HG03139 (cell line): Measurements from ENCODE around the gene GOLGA2.

ENCODE experiments used
- ATAC-seq: cut with Tn5 transposase; IDR thresholded peaks from one replicate; pipeline ENCODE4 v1.9.1; 2021; ENCODE audit not compliant: unreplicated experiment

The GOLGA2 gene

GRCh38 chr9:128275198-128276007, at the start of gene GOLGA2:
Gene GOLGA2, minus strand, starts transcription at chr9:128276007. Its CDS starts 31 bp downstream, at chr9:128275976.
- ATAC-seq = peak; percentile 42

- ATAC-seq = no peak
Observed at GRCh38 chr9:128324401-128324800, 48.6 kb upstream of the GOLGA2 start.

DNA sequence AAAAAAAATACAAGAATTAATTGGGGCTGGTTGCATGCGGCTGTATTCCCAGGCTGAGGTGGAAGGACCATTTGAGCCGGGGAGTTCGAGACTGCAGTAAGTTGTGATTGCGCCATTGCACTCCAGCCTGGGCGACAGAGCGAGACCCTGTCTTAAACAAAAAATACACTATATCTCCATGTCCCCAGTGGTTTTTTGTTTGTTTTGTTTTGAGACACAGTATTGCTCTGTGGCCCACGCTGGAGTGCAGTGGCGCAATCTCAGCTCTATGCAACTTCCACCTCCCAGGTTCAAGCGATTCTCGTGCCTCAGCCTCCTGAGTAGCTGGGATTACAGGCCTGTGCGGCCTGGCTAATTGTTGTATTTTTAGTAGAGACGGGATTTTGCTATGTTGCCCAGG, 48.0 kb upstream of the GOLGA2 start:
- ATAC-seq = no peak

- no peak for ATAC-seq
Observed at GRCh38 chr9:128323212-128323730, 47.5 kb upstream of the GOLGA2 start.

DNA sequence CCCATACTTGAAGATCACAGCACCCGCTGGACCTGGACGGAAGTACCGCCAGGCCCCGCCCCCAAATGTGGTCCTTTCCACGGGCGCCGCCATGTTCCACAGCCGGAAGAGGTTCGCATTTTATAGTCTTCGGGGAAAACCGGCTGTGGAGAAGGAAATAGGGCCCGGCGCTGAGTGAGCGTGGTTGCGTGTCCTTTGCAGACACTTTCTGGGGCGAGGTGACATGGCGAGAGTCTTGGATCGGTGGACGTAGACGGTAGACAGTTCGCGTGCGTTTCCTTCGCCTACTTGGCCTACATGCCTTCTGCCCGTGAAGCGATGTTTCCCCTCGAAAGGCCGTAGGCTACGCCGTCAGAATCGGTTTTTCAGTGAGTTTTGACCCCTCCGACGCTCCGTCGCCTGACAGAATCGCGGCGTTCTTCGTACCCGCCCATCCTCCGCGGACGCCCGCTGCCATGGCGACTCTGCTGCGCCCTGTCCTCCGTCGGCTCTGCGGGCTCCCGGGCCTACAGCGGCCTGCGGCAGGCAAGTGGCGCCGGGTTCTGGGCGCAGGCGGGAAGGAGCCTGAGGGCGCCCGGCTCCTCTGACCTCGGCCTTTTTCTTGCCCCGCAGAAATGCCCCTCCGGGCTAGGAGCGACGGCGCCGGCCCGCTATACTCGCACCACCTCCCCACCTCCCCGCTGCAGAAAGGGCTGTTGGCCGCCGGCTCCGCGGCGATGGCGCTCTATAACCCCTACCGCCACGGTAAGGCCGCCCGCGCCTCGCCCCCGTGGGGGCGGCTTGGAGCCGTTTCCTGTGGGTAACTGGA, 46.8 kb upstream of the GOLGA2 start, which contains the start of the genes COQ4 and TRUB2:
TSS of gene COQ4 (plus strand) at position 436 of the 808 bp plus-strand sequence. CDS start at position 456, 20 bp downstream.
TSS of gene TRUB2 (minus strand) at position 44 of the 808 bp plus-strand sequence. CDS start at position 5, 39 bp downstream.
- peak; percentile 67 for ATAC-seq

GRCh38 chr9:128321879-128322403, 46.1 kb upstream of the GOLGA2 start:
- peak; percentile 12 for ATAC-seq

DNA sequence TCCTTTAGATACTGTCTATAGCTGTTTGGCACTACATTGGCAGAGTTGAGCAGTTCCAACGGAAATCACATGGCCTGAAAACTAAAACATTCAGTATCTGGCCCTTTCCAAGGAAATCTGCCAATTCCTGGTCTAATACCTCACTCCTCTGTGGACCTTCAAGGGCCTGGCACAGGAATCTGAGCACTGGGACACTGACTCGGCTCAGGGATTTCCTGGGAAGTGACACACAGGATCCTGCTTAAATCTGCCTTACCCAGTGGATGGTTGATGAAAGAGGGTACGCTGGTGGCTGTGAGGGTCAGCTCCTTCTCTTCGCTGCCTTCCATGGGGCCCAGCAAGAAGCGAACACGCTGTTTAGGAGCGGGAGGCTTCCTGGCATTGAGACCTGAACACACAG, 45.5 kb upstream of the GOLGA2 start:
- ATAC-seq = no peak

DNA sequence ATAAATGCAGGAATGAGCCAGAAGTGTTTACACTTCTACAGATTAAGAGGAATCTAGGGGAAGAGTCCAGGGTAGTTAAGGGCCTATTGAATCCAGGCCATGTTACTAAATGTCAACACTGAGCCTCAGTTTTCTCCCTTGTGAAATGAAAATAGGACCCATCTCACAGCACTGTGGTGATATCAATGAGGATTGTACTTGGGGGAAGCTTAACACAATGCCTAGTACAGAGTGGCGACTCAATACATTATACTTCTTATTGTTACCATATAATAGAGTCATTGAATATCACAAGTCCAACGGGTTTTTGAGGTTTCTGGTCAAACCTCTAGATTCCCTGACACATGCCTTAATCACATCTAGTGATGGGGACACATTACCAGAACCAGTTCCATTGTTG, 41.8 kb upstream of the GOLGA2 start:
- no peak for ATAC-seq

DNA sequence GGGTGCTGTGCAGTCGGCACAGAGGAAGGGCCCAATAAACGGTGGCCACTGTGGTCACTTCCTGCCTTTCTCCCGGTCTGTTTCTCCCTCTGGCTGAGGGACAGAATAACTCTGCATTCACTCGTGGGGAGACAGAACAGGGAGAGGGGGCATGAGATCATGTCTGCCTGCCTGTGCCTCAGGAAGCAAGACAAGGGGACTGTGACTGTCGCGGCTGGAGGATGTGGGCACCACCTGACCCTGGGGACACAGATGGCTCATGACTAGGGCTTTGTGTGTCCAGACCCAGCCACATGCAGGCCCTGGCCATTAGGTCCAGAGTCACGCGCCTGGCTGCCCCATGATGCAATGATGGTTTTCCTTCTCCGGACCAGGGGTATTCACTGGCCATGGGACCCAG, 40.6 kb upstream of the GOLGA2 start:
- ATAC-seq = no peak

- no peak for ATAC-seq
Observed at GRCh38 chr9:128314697-128315096, 38.9 kb upstream of the GOLGA2 start.

DNA sequence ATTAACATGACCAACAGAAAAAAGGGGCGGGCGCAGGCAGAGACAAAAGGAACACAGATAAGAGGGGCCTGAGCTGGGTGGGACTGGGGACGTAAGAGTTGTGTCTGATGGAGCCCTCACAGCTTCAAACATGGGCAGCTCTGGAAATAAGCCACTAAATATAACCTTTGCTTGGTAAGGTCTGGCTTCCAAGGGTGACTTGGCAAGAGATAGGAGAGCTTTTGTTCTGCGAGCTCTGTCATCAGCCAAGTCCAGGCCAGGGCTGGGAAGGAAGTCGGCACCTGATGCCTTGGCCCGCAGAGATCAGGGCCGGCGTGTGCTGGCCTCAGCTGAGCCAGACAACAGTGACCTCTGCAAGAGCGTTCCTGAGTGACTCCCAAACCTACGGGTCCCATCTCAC, 34.7 kb upstream of the GOLGA2 start:
- ATAC-seq = no peak

DNA sequence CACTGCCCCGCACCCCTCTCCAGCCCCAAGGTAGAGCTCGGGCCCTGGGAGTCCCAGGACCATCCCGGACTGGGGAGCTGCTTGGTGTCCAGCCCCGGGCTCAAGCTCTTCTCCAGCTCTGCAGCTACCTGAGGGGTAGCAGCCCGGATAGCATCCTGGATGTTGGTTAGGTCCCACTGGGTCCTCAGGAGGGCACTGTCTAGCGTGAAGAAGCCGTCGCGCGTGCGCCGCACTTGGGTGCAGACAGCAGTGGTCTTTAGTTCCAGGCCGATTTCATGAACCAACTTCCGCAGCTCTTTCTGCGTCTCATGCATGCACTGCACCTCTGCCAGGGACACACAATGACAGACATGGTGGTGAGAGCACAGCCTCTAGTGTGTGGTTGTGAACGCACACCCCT, 33.7 kb upstream of the GOLGA2 start:
- ATAC-seq = no peak

- ATAC-seq = no peak
Observed at GRCh38 chr9:128304971-128305288, 29.1 kb upstream of the GOLGA2 start.

DNA sequence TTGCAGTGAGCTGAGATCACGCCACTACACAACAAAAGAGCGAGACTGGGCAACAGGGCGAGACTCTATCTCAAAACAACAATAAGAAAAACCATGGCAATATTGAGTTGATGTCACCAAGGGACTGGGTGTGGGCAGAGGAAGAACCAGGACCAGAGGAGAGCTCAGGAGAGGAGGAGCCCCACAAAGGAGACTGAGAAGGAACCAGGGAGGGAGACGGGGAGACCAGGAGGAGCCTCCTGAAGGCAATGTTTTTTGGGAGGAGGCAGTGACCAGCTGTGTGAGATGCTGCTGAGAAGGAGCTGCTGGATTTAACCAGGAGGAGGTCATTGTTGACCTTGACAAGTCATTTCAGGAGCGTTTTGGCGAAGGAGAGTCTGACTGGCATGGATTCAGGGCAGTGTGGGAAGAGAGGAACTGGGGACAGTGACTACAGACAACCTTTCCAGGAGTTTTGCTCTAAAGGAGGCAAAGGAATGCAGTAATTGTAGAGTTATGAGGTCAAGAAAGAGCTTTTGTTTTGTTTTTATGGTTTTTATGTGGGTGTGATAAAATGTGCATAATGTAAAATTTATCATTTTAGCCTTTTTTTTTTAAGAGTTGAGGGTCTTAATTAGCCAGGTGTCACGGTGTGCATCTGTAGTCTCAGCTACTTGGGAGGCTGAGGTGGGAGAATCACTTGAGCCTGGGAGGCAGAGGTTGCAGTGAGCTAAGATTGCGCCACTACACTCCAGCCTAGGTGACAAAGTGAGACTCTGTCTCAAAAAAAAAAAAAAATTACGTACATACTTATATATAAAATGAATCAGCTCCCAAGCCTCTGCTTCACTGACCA, 28.5 kb upstream of the GOLGA2 start:
- ATAC-seq = no peak

- no peak for ATAC-seq
Observed at GRCh38 chr9:128298535-128299482, 23.0 kb upstream of the GOLGA2 start.

DNA sequence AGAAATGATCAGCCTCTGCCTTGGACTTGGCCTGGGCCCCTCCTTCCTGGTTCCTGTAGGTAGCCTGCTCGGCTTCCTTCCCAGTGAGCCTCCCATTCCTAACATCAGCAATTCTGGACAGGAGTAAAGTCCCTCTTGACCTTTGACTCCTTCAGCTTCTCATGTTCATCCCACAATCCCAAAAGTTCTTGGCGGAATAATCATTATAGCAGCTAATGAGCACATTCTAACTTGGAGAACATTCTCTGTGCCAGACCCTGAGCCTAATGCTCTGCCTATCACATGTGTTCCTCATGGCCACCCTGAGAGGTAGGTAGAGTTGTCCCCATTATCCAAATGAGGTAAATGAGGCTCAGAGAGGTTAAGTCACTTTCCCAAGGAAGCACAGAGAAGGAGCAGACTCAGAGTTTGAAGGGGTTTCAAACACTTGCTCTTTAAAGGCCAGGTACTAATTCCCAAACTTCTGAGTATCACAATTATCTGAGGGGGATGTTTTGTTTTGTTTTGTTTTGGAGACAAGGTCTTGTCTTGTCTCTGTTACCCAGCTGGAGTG, 21.5 kb upstream of the GOLGA2 start:
- no peak for ATAC-seq

DNA sequence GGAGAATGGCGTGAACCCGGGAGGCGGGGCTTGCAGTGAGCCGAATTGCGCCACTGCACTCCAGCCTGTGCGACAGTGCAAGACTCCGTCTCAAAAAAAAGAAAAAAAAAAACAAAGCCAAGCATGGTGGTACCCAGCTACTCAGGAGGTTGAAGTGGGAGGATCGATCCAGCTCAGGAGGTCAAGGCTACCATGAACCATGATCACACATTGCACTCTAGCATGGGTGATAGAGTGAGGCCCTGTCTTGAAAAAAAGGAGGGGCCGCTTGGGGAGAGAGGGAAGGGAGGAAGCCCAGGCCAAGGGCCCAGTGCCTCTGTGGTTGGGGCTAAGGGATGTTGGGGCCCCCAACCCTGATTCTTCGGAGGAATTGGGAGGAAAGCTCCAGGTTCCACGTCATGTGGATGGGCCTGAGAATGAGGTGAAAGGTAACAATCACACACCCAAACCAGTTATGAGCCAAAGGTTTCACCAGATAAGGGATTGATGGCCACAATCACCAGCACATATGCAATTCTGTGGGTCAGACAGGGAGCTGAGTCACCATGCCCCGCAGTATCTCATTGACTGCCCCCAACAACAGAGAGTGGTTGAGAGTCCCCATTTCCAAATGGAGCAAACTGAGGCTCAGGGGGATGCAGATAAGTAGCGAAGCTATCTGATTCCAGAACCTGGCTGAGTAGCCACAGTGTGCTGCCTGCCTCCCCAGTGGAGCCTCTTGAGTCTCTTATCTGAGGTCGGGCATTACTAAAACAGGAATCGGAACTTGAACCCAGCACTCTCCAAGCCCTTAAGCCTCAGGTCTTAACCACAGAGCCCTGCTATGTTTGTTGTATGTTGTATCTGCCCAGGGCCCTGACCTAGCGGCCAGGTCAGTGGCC, 20.8 kb upstream of the GOLGA2 start:
- no peak for ATAC-seq

DNA sequence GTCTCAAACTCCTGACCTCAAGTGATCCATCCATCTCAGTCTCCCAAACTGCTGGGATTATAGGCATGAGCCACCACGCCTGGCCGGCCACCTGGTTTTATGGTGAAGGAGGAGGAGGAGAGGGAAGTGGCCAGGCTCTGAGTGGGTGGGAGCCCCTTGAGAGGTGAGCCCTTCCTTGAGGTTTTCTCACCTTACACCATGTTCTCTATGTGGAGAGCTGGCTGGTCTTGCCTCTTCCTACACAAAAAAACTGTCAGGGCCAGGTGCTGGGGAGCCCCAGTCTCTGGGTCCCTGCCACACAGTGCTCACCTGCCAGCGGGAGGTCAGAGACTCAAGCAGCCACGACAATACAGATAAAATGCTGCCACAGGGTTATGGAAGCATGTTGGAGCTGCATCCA, 18.3 kb upstream of the GOLGA2 start:
- ATAC-seq = no peak
